DOHH2 (cell line): ENCODE data around the gene ADIPOR2.

ENCODE experiments used
- EZH2phosphoT487 ChIP-seq: fragments of 200-600 bp; sonication (generic); IDR thresholded peaks from 2 replicates; pipeline ENCODE4 v1.6.1; 2017; ENCODE audit warnings: borderline replicate concordance, mild to moderate bottlenecking, antibody characterized with exemption, low read length, moderate library complexity, mixed read lengths
- TF ChIP-seq, protein P1 (sequence below): fragments of 200-600 bp; sonication (generic); IDR thresholded peaks from one replicate; pipeline ENCODE4 v1.5.1; 2014; ENCODE audit warnings: antibody characterized with exemption, mild to moderate bottlenecking, low read depth, low read length; ENCODE audit not compliant: poor library complexity, severe bottlenecking

DNA sequence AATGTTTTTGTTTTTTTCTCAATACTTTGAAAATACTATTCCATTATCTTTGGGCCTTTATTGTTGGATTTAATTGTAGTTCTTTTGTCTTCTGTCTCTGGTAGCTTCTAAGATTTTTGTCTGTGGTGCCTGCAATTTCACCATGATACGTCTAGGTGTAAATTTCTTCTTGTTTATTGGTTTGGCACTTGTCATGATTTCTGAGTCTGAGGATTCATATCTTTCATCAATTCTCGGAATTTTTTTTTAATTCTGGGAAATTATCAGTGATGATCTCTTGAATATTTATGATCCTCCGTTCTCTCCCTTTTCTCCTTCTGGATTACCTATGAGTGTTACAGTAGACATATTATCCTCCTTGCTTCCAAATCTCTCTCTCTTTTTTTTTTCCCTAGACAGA is 14.8 kb upstream of the ADIPOR2 start:
- TF ChIP-seq, protein P1, sequence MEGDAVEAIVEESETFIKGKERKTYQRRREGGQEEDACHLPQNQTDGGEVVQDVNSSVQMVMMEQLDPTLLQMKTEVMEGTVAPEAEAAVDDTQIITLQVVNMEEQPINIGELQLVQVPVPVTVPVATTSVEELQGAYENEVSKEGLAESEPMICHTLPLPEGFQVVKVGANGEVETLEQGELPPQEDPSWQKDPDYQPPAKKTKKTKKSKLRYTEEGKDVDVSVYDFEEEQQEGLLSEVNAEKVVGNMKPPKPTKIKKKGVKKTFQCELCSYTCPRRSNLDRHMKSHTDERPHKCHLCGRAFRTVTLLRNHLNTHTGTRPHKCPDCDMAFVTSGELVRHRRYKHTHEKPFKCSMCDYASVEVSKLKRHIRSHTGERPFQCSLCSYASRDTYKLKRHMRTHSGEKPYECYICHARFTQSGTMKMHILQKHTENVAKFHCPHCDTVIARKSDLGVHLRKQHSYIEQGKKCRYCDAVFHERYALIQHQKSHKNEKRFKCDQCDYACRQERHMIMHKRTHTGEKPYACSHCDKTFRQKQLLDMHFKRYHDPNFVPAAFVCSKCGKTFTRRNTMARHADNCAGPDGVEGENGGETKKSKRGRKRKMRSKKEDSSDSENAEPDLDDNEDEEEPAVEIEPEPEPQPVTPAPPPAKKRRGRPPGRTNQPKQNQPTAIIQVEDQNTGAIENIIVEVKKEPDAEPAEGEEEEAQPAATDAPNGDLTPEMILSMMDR, result no peak
- TF ChIP-seq EZH2phosphoT487, result no peak
